Heart left ventricle (tissue), 13 donors: ENCODE results near the gene SLC47A2.

Experiments used
- POLR2A ChIP-seq, 2 donors: fragments of 450-650 bp; IDR thresholded peaks; one replicate each; pipeline ENCODE4 v1.6.1; 2017; ENCODE audit warnings: antibody characterized with exemption in 2 of 2, mild to moderate bottlenecking in 2 of 2, moderate library complexity in 2 of 2
- TF ChIP-seq, protein P1 (sequence below), 12 donors: fragments of 200-600 bp; sonication (generic) in 4 of 12; IDR thresholded peaks; one replicate each; pipeline versions ENCODE4 v1.5.0 to v1.8.0; 2018 to 2022; ENCODE audit warnings: antibody characterized with exemption in 12 of 12, mild to moderate bottlenecking in 5 of 12
- donor health status: ischemic (EF 13 %, LVEDD 7.1; RV severe dilation, severe dysfunction).
- donor health status: DM: no; HTN: yes; CAD: no.
- donor health status: DM: no; HTN: no; CAD: no.
- donor health status: ischemic (EF 25% LVEDD 6.9; RV normal size, moderate dysfunction).
- donor health status: ischemic (EF 25% LVEDD 5.7; RV mildly dilated, moderate dysfunction).
- donor health status: ischemic (EF 35%, LVEDD 5.7; RV mildly dilated, moderate dysfunction).
- donor health status: nonischemic (EF 11% LVEDD 7.7; RV severe dilation, severe dysfunction).
- donor health status: DM: yes; HTN: yes; CAD: no.
- donor health status: PGD.
- donor health status: ischemic (EF 29% LVEDD 5.4; RV normal size, mild dysfunction).
- donor health status: nonischemic (EF 23%, LVEDD 6.1; RV moderate dilation, normal function).

DNA sequence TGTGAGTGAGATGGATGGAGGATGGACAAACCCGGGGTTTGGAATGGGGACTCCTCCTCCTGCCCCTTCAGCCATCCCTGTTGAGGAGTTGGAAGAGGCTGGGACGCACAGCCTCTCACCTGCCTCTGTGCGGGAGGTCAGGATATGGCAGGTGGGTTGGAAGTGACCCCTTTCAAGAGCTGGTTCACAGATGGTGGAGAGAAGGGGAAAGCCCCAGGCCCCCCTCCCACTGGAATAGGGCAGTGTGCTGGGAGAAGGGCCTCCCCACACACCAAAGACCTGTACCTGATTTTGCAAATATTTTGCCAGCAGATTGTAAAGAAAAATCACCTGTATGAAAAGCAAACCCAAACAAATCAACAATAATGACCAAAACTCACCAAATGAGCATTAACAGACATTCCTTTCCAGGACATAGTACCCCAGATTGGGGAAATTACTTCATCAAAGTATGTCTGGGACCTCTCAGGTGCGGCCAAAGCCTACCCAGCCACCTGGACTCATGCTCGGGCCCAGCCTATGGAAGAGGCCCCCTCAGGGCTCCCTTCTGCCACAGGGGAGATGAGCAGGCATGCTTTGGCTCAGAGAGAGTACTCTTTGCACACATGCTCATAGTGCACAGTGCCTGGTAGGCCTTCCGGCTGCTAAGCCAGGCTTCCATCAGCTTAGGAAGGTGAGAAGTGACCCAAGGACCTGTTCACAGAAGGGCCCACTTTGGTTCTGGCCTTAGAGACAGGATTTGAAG, 7.8 kb downstream of the SLC47A2 start:
- no peak for TF ChIP-seq POLR2A (IDR thresholded peaks at IDR 0.05)
- TF ChIP-seq, protein P1, sequence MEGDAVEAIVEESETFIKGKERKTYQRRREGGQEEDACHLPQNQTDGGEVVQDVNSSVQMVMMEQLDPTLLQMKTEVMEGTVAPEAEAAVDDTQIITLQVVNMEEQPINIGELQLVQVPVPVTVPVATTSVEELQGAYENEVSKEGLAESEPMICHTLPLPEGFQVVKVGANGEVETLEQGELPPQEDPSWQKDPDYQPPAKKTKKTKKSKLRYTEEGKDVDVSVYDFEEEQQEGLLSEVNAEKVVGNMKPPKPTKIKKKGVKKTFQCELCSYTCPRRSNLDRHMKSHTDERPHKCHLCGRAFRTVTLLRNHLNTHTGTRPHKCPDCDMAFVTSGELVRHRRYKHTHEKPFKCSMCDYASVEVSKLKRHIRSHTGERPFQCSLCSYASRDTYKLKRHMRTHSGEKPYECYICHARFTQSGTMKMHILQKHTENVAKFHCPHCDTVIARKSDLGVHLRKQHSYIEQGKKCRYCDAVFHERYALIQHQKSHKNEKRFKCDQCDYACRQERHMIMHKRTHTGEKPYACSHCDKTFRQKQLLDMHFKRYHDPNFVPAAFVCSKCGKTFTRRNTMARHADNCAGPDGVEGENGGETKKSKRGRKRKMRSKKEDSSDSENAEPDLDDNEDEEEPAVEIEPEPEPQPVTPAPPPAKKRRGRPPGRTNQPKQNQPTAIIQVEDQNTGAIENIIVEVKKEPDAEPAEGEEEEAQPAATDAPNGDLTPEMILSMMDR (IDR thresholded peaks at IDR 0.05) = no peak
